GM21717 (cell line): ENCODE data around the gene PTTG1IP2.
"Not testable (repeated sequence)": the region's sequence is repeated elsewhere in the genome, so short reads cannot be mapped to it uniquely, and the experiment has no call there.

Source experiments
- ATAC-seq: cut with Tn5 transposase; IDR thresholded peaks from one replicate; pipeline ENCODE4 v1.9.1; 2021; ENCODE audit warnings: mild to moderate bottlenecking, moderate library complexity; ENCODE audit not compliant: unreplicated experiment

The PTTG1IP2 gene

GRCh38 chr7:90469554-90469953, at the start of gene PTTG1IP2:
TSS of gene PTTG1IP2 (plus strand) at chr7:90469639. CDS start at chr7:90469787, 148 bp downstream.
- no peak for ATAC-seq

- ATAC-seq: no peak
These were observed 47.8 kb upstream of the PTTG1IP2 start for GRCh38 chr7:90421651-90422050.

- peak; percentile 98 for ATAC-seq
These were observed 44.7 kb upstream of the PTTG1IP2 start for GRCh38 chr7:90424720-90425119.

GRCh38 chr7:90425376-90425775, 44.1 kb upstream of the PTTG1IP2 start:
- ATAC-seq: no peak

- ATAC-seq: no peak
These were observed 38.6 kb upstream of the PTTG1IP2 start for GRCh38 chr7:90430614-90431460.

- ATAC-seq: no peak
These were observed 36.7 kb upstream of the PTTG1IP2 start for GRCh38 chr7:90432752-90433151.

GRCh38 chr7:90433221-90433620, 36.2 kb upstream of the PTTG1IP2 start:
- no peak for ATAC-seq

GRCh38 chr7:90445633-90446032, 23.8 kb upstream of the PTTG1IP2 start:
- no peak for ATAC-seq

GRCh38 chr7:90446137-90446899, 23.1 kb upstream of the PTTG1IP2 start:
- no peak for ATAC-seq

GRCh38 chr7:90453259-90453891, 16.1 kb upstream of the PTTG1IP2 start:
- ATAC-seq: no peak

GRCh38 chr7:90453931-90454330, 15.5 kb upstream of the PTTG1IP2 start:
- no peak for ATAC-seq

- ATAC-seq: peak; percentile 84
These were observed 14.0 kb upstream of the PTTG1IP2 start for GRCh38 chr7:90455163-90456030.

- no peak for ATAC-seq
These were observed 11.3 kb upstream of the PTTG1IP2 start for GRCh38 chr7:90458104-90458503.

- no peak for ATAC-seq
These were observed 9.6 kb upstream of the PTTG1IP2 start for GRCh38 chr7:90459888-90460287.

- no peak for ATAC-seq
These were observed 8.2 kb upstream of the PTTG1IP2 start for GRCh38 chr7:90461219-90461618.

- ATAC-seq: not testable (repeated sequence)
These were observed 6.2 kb upstream of the PTTG1IP2 start for GRCh38 chr7:90463151-90463628.

- ATAC-seq: no peak
These were observed 3.6 kb upstream of the PTTG1IP2 start for GRCh38 chr7:90465816-90466215.

GRCh38 chr7:90472805-90473540, 3.5 kb downstream of the PTTG1IP2 start:
- ATAC-seq: no peak

GRCh38 chr7:90473814-90474213, 4.4 kb downstream of the PTTG1IP2 start:
- no peak for ATAC-seq
